Upper lobe of left lung (tissue), 6 donors: Measurements from ENCODE around the gene MKI67. TPM values are rescaled to one million over a fixed set of nuclear protein-coding genes. Genes with fewer than 3 reads are reported as not detected.

Experiments
- ATAC-seq, 2 donors: fragments of 200-7000 bp; cut with Tn5 transposase; one replicate each; pipeline ENCODE4 v1.9.1; 2022; ENCODE audit warnings: mild to moderate bottlenecking in 2 of 2, moderate library complexity in 2 of 2; ENCODE audit not compliant: low FRiP score in 2 of 2
- DNase-seq, 2 donors: peaks; one replicate each; pipeline ENCODE4 v3.0.0-alpha.2; 2019 to 2020
- H3K27ac ChIP-seq, 4 donors: fragments of 200-600 bp; sonication (generic); one replicate each; pipeline ENCODE4 v1.5.1; 2016 to 2019
- H3K27me3 ChIP-seq, 4 donors: fragments of 200-600 bp; sonication (generic); one replicate each; pipeline ENCODE4 v1.5.1; 2017 to 2019
- H3K36me3 ChIP-seq, 4 donors: fragments of 200-600 bp; sonication (generic); one replicate each; pipeline ENCODE4 v1.5.1; 2016 to 2019
- H3K4me1 ChIP-seq, 4 donors: fragments of 200-600 bp; sonication (generic); one replicate each; pipeline ENCODE4 v1.5.1; 2018 to 2019
- H3K4me3 ChIP-seq, 4 donors: fragments of 200-600 bp; sonication (generic); one replicate each; pipeline ENCODE4 v1.5.1; 2017 to 2019; ENCODE audit warnings: mild to moderate bottlenecking in 2 of 4, moderate library complexity in 1 of 4
- H3K9me3 ChIP-seq, 4 donors: fragments of 200-600 bp; sonication (generic); one replicate each; pipeline ENCODE4 v1.5.1; 2018 to 2019
- CTCF ChIP-seq, 6 experiments: fragments of 450-650 bp in 4 of 6; fragments of 200-600 bp in 2 of 6; sonication (generic) in 2 of 6; IDR thresholded peaks; one replicate each; pipeline ENCODE4 v1.5.1; 2016 to 2019; ENCODE audit warnings: antibody characterized with exemption in 6 of 6
- EP300 ChIP-seq, 4 donors: sonication (generic); formaldehyde crosslinking; IDR thresholded peaks; one replicate each; pipeline ENCODE4 v1.5.1; 2017; ENCODE audit warnings: antibody characterized with exemption in 4 of 4, control low read depth in 2 of 4
- POLR2A ChIP-seq, 4 donors: fragments of 450-650 bp; IDR thresholded peaks; one replicate each; pipeline ENCODE4 v1.5.1; 2016 to 2017; ENCODE audit warnings: antibody characterized with exemption in 4 of 4, mild to moderate bottlenecking in 2 of 4
- POLR2AphosphoS5 ChIP-seq, 2 donors: sonication (generic); formaldehyde crosslinking; IDR thresholded peaks; one replicate each; pipeline ENCODE4 v1.5.1; 2017; ENCODE audit warnings: antibody characterized with exemption in 2 of 2
- WGBS, 2 donors: methylation state at CpG; one replicate each; pipeline ENCODE4 v1.1.5; 2017 to 2018; 5-methylcytosine and 5-hydroxymethylcytosine counted together
- total RNA-seq, 6 donors: library from RNA; depleted of rRNA in 4 of 6; stranded (reverse); fragments of >200 nt in 4 of 6; gene quantifications; one replicate each; pipeline versions ENCODE4 v1.1.0 to v1.2.1, GENCODE V29; 2016 to 2021
- donor health status: DM: no; HTN: no; CAD: no; lungs with moderate emphysema.
- donor health status: DM: no; HTN: yes; CAD: no; lungs with severe emphysema.

MKI67 gene
- total RNA-seq, 6 donors from 2014 or later: 1.0 to 7.3 (median 5.0) TPM

DNA sequence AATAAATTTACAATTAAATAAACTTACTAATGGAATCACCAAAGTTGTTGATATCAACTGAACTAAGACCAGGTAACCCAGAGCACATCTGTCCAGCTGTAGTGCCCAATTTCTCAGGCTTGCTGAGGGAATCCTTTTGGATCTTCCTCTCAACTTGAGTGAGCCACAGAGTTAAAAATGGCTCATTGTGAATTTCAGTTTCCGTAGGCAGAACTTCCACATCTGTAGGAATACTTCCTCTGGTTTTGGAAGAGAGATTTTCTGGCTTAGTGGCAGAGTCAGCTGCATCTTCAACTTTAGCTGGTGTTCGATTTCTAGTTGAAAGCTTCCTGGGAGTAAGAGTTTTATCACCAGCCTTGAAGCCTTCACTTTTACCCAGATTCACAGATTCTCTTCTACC, 11.3 kb downstream of the MKI67 start:
- Histone ChIP-seq H3K4me3 (no peak overlapping the region), H3K9me3 (no peaks in the 10 kb centered on the region), H3K36me3 (no peaks in the 10 kb centered on the region), H3K27me3 (no peaks in the 10 kb centered on the region), H3K4me1 (no peaks in the 10 kb centered on the region), H3K27ac (no peak overlapping the region)
- TF ChIP-seq CTCF (IDR thresholded peaks at IDR 0.05): no peak
- DNase-seq: no peak
- WGBS, 2 donors: 88 to 96% methylated on average over 2 of the region's 2 CpGs
- no peak for ATAC-seq

GRCh38 chr10:128113026-128113425, 13.2 kb downstream of the MKI67 start:
- Histone ChIP-seq H3K4me1 (no peaks in the 10 kb centered on the region), H3K27ac (no peak overlapping the region), H3K4me3 (no peak overlapping the region), H3K27me3 (no peaks in the 10 kb centered on the region), H3K36me3 (no peaks in the 10 kb centered on the region), H3K9me3 (no peaks in the 10 kb centered on the region)
- TF ChIP-seq CTCF (IDR thresholded peaks at IDR 0.05) (no peak), EP300 (IDR thresholded peaks at IDR 0.05) (no peak), POLR2AphosphoS5 (IDR thresholded peaks at IDR 0.05) (no peak), POLR2A (IDR thresholded peaks at IDR 0.05) (no peak)
- WGBS, 2 donors: 94 to 96% methylated on average over 13 of the region's 13 CpGs
- ATAC-seq (no peak), DNase-seq (no peak)

DNA sequence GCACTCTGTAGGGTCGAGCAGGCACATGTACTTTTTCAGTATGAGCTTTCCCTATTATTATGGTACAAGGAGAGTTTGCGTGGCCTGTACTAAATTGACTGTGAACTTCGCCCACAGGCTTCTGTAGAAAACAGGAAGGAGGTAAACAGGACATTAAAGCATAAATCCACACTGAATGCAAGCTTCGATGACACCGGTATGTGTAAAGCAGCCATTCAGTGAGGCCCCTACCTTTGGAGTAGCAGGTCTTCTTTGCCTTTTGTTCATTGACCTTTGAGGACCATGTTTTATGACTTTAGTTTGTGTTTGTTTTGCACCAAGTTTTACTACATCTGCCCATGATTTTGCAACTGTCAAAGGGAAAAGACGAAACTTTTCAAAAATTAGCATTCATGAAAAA, 14.5 kb downstream of the MKI67 start:
- DNase-seq (no peak), ATAC-seq (no peak)
- Histone ChIP-seq H3K4me1 (no peaks in the 10 kb centered on the region), H3K4me3 (no peak overlapping the region), H3K9me3 (no peaks in the 10 kb centered on the region), H3K36me3 (no peaks in the 10 kb centered on the region), H3K27me3 (no peaks in the 10 kb centered on the region), H3K27ac (no peak overlapping the region)
- WGBS, 2 donors: 92 to 97% methylated on average over 6 of the region's 6 CpGs
- TF ChIP-seq POLR2AphosphoS5 (IDR thresholded peaks at IDR 0.05) (no peak), EP300 (IDR thresholded peaks at IDR 0.05) (no peak), POLR2A (IDR thresholded peaks at IDR 0.05) (no peak), CTCF (IDR thresholded peaks at IDR 0.05) (no peak)

DNA sequence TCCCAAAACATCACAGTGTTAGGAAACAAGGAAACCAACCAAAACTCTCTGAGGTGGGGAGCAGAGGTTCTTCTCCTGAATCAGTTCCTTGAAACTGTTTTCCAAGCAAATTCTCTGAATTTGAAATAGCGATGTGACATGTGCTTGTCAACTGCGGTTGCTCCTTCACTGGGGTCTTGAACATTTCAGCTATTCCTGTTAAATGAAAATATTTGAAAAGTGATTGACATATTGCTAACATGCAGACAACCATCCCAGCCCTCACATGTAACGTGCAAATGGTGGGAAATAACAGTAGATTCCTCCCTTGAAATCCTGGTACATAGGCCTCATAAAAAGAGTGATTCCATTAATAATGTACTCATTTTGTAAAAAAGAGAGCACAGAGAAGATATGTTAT, 15.9 kb downstream of the MKI67 start:
- no peak overlapping the region for H3K4me3 ChIP-seq
- H3K27me3 ChIP-seq: no peaks in the 10 kb centered on the region
- H3K36me3 ChIP-seq: no peaks in the 10 kb centered on the region
- 91 to 99% methylated on average over 3 of the region's 3 CpGs for WGBS, 2 donors
- H3K9me3 ChIP-seq: no peaks in the 10 kb centered on the region
- H3K27ac ChIP-seq: no peak overlapping the region
- ATAC-seq (no peak), DNase-seq (no peak)
- no peak for TF ChIP-seq CTCF (IDR thresholded peaks at IDR 0.05)
- no peaks in the 10 kb centered on the region for H3K4me1 ChIP-seq

DNA sequence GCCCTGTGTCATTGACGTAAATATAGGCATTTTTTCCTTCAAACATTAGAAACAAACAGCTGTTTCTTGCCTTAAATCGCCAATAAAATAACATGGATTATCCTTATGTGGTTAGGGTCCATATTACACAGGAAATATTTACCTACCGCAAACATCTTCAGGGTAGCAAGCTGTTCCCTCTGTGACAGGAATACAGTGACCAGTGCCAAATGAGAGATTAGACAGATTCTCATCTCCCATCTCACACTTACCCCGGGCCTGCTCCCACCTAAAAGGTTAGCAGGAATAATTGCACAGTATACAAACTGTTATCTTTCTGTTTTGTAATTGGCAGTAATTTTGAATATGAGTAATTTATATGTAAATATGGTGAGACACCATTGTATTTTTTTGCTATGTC, 16.5 kb downstream of the MKI67 start:
- no peaks in the 10 kb centered on the region for H3K27me3 ChIP-seq
- H3K36me3 ChIP-seq: no peaks in the 10 kb centered on the region
- TF ChIP-seq POLR2A (IDR thresholded peaks at IDR 0.05) (no peak), CTCF (IDR thresholded peaks at IDR 0.05) (no peak), EP300 (IDR thresholded peaks at IDR 0.05) (no peak), POLR2AphosphoS5 (IDR thresholded peaks at IDR 0.05) (no peak)
- H3K4me3 ChIP-seq: no peak overlapping the region
- no peaks in the 10 kb centered on the region for H3K4me1 ChIP-seq
- no peaks in the 10 kb centered on the region for H3K9me3 ChIP-seq
- WGBS, 2 donors: 98% methylated on average over 4 of the region's 4 CpGs
- no peak overlapping the region for H3K27ac ChIP-seq
- ATAC-seq (no peak), DNase-seq (no peak)
